Stimulated activated CD4-positive, alpha-beta T cell treated with anti-CD3 and anti-CD28 coated beads, Interleukin-1b, Interleukin-23, amount 100 ng/mL, for 48 hours (primary cell): ENCODE results near the gene GJC1.
"Not testable (repeated sequence)": the region's sequence is repeated elsewhere in the genome, so short reads cannot be mapped to it uniquely, and the experiment has no call there.

ENCODE experiments used
- DNase-seq: peaks from one replicate; pipeline ENCODE4 v3.0.0-alpha.2; 2020

The GJC1 gene

DNA sequence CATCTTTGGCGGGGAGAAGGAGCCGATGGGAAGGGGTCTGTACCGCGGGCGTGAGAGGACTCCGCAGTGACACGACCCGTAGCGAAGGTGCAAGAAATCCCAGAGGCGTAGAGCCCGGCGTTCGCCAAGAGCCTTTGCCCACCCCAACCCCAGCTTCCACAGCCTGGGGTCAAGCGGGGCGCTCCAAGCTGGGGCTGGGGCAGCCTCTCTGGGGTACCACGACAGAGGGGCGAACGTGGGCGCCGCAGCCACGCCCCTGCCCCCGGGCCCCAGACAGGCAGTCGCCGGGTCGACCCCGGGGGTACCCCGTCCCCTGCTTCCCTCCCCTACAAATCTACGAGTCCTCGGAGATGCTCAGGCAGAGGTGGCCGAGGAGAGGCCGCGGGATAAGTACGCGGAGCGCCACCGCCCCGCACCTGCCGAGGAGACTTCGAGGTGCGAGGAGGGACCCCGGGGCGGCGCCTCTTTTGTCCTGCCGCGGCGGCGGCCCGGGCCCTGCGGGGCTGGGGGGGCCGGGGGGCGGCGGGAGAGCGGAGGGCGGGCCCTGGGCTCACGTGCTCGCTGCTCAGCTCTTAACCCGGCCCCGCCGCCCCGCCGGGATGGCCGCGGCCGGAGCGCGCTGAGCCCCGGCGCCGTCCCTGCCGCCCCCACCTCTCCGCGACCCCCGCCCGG is 71.5 kb downstream of the GJC1 start, which contains the start of gene ADAM11:
TSS of gene ADAM11 (plus strand) at position 575 of the 672 bp plus-strand sequence. CDS start 212 bp downstream, outside the sequence.
- DNase-seq: no peak

- no peak for DNase-seq
Measured at GRCh38 chr17:44757918-44758413, 72.1 kb downstream of the GJC1 start.

DNA sequence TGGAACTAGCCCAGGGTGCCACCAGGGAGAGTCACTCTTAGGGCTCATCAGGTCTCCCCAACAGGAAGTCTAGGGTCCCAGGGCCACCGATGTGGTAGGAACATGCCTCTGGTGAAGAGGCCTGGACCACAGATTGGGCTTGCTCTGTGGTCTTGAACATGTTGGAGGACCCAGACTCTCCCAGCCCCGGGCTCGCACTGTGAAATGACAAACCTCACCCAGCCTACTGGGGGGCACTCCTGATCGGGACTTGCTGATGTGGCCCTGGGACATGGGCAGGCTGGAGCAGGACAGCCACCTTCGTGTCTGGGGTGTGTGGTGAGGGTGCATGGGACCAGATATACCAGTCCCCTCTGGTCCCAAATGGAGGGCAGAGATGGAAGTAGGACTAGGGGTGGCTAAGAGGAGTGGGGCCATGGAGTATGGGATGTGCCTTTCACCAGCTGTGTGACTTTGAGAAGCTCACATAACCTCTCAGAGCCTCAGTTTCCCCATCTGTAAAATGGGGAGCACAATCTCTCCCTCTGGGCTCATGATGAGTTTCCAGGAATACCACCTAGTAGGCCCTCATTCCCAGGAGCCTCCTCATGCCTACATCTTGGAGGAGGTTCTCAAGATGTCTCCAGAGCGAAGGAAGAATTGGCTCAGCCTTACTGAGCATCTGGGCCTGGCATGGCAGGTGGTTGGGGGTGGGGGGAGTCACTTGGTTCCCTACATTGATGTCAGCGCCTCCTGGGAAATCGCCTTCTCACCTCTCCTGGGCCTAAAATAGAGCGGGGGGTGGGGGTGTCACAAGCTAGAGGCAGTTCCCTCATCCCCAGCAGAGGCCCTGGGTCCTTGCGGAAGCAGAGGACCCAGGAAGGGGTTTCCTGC is 72.8 kb downstream of the GJC1 start:
- DNase-seq: no peak

GRCh38 chr17:44755180-44755579 is 74.9 kb downstream of the GJC1 start:
- DNase-seq: not testable (repeated sequence)

GRCh38 chr17:44754276-44754675 is 75.8 kb downstream of the GJC1 start:
- no peak for DNase-seq

- no peak for DNase-seq
Measured at GRCh38 chr17:44752953-44753861, 76.9 kb downstream of the GJC1 start.

- DNase-seq: no peak
Measured at GRCh38 chr17:44751806-44752205, 78.3 kb downstream of the GJC1 start.

GRCh38 chr17:44751331-44751730 is 78.8 kb downstream of the GJC1 start:
- DNase-seq: no peak

- no peak for DNase-seq
Measured at GRCh38 chr17:44749980-44750318, 80.1 kb downstream of the GJC1 start.

DNA sequence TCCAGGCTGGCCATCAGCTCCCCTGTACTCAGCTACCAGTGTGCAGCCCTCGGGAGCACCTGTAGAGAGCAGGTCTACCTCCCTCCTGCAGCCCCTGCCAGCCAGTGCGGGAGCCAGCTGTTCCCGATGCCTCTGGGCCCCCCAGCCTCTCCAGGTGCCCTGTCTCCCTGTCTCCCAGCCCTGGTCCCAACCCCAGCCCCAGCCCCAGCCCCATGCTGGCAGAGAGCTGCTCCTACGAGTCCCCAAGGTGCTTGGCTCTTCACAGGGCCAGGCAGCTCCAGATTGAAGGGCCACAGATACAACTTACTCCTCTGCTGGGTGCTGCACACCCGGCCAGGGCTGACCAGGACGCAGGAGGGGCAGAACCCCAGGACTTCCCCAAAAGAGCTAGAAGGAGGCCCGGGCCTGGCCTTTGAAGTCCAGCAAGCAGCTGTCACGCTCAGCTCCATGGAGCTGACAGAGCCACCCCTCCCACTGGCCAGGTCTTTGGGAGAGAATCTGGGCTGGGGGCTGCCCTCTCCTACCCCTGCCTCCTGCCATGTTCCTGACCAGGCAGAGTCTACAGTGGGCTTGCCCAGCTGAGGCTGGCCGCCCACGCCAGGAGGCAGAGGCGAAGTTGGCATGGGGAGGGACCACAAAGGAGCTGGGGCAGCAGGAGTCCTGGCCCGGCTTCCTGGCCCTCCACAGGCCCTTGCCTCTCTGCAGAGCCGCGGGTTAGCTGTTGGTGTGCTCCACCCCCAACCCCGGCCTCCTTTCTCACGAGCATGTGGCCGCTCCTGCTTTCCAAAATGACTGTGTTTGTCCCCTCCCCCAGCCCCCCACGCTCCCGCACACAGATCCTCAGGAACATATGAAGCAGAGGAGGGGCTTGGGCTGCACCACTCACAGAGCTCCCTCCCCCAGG is 80.8 kb downstream of the GJC1 start:
- no peak for DNase-seq
